GM12873 (cell line): ENCODE data around the gene MAFG.

Experiments used
- CTCF ChIP-seq: IDR thresholded peaks from 2 replicates; pipeline ENCODE4 v1.5.1; 2012; ENCODE audit warnings: low read depth, mild to moderate bottlenecking, moderate library complexity, low read length, control low read depth; ENCODE audit not compliant: insufficient read depth; ENCODE audit errors: missing control alignments

Gene MAFG

GRCh38 chr17:81944858-81945257 lies 17.3 kb upstream of the MAFG start:
- no peak for TF ChIP-seq CTCF

GRCh38 chr17:81942167-81942553 lies 14.6 kb upstream of the MAFG start:
- TF ChIP-seq CTCF: no peak

DNA sequence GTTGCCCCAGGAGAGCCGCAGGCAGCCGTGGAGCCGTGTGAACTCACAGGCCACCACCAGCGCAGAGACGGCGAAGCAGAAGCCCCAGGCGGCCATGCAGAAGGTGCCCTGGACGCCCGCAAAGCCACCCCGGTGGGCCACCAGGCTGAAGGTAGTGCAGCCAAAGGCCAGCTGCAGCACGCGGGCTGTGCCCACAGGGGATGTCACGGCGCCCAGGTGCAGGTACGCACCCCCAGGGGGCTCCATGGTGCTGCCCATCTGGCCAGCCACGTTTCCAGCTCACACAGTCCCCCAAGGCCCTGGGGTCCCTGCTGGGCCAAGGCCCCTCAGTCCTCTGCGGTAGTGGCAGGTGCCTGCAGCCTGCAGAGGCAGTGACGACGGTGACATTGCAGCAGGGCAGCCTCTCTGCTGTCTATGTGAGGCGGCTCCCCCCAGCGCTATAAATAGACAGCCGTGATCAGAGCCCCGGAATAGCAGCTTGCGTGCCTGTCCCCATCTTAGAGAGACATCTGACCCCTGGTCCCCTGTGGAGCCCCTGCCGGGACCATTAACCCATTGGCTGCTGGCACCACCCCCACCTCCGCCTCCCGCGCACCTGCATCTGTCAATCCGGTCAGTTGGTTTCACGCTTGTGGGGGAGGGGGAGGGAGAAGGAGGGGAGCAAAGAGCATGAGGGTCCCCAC lies 14.1 kb upstream of the MAFG start:
- no peak for TF ChIP-seq CTCF

DNA sequence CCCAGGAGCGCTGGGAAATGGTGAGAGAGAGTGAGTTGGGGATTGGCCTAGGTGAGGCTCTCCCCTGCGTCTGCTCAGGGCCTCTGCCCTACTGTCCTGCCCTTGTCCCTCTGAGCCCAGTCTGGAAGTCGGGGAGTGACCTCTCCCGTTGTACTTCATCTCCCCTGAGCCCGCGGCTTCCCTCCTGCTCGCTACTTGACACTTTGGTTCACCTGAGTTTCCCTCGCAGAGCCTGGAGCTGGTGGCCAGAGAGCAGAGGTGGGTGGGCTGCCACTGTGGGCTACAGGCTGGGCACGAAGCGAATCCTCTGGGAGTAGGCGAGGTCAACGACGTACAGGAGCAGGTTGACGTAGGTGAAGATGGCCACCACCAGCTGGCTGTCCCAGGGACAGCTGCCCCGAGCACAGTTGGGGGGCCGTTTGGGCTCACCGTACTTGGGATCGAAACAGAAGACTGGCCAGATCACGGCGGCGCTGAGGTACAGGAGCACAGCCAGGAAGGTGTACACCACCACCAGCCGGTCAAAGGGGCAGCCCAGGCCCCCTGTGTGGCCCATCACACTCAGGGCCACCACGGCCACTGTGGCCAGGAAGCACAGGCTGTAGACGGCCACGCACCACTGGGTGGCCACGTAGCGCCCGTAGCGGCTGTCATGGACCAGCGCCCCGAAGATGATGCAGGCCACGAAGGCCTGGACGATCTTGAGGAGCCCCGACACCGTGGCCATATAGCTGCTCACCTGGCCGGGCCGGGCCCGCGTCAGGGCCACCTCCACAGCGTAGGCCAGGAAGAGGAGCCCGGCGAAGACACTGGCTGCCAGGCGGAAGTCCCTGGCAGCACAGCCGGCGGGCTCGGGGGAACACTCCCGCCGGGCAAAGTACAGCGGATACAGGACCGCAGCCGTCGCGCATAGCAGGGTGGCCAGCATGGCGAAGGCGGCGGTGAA lies 13.3 kb upstream of the MAFG start:
- TF ChIP-seq CTCF: no peak

DNA sequence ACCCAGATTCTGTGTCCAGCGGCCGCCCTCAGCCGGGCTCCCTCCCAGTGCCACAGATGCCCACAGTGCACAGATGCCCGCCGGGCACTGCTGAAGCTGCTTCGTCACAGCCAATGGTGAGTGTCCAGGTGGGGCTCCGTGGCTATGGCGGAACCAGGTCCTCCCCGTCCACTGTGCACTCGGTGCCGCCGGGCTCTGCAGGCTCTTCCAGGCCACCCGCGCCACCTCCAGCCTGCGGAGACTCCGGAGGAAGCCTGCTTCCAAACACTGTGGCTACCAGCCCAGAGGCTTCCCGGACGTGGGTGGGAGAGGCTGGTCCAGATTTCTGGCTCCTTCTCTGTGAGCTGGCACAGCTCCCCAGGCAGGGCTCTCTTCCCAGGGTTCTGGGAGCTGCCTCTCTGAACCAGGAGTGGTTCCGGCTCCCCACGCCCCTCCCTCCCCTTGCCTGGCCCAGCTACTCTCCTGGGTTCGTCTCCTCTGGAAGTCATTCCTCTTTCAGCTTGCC lies 12.4 kb upstream of the MAFG start:
- no peak for TF ChIP-seq CTCF

- no peak for TF ChIP-seq CTCF
Observed at GRCh38 chr17:81939218-81939617, 11.7 kb upstream of the MAFG start.

DNA sequence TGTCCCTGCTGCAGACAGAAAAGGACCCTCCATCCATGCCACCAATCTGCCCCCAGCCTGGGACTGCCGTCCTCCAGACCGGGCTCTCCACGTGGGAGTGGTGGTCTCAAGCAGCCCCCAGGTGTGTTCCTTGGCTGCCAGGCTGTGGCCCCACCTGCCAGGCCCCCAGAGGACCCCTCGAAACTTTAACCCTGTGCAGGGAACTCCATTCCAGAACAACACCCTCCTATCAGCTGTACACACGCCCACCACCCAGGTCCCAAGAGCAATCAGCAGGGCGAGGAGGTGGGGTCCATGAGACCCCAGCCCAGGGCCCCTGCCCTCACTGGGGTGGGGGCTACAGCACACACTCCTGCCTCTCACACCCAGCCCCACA lies 8.2 kb upstream of the MAFG start:
- no peak for TF ChIP-seq CTCF
